CD14-positive monocyte (primary cell): ENCODE results near the gene MAP2. TPM values are rescaled to one million over a fixed set of nuclear protein-coding genes. Genes with fewer than 3 reads are reported as not detected.
A peak's percentile ranks its signal among the peaks of the same experiment; 100 is the strongest.

Experiments used
- DNase-seq, 3 donors: peaks; one replicate each; pipeline ENCODE4 v3.0.0-alpha.2; 2011 to 2022
- H2AFZ ChIP-seq: 2 replicates; pipeline ENCODE4 v1.6.0; 2012; ENCODE audit warnings: mild to moderate bottlenecking, low read depth, low read length, inconsistent platforms; ENCODE audit not compliant: insufficient read depth, poor library complexity, severe bottlenecking
- H3K27ac ChIP-seq, 2 donors: 1 replicate in 1 of 2; 2 replicates in 1 of 2; pipeline ENCODE4 v1.5.1; 2012 to 2013; ENCODE audit warnings: low read length in 2 of 2, control low read depth in 1 of 2, inconsistent platforms in 1 of 2, low read depth in 1 of 2, mild to moderate bottlenecking in 1 of 2
- H3K27me3 ChIP-seq, 2 donors: one replicate each; pipeline versions ENCODE4 v1.6.0 to v1.6.1; 2011 to 2013; ENCODE audit warnings: low read length in 2 of 2; ENCODE audit not compliant: control insufficient read depth in 2 of 2, insufficient read depth in 2 of 2
- H3K36me3 ChIP-seq, 2 donors: replicated peaks in 1 of 2; 1 replicate in 1 of 2; 2 replicates in 1 of 2; pipeline versions ENCODE4 v1.5.1 to v1.6.1; 2012 to 2013; ENCODE audit warnings: low read length in 2 of 2, control low read depth in 1 of 2, inconsistent platforms in 1 of 2, mild to moderate bottlenecking in 1 of 2; ENCODE audit not compliant: insufficient read depth in 2 of 2, control insufficient read depth in 1 of 2
- H3K4me1 ChIP-seq, 2 donors: 1 replicate in 1 of 2; 2 replicates in 1 of 2; pipeline versions ENCODE4 v1.5.1 to v1.6.1; 2012 to 2013; ENCODE audit warnings: low read length in 2 of 2, control low read depth in 1 of 2, inconsistent platforms in 1 of 2, mild to moderate bottlenecking in 1 of 2, moderate library complexity in 1 of 2; ENCODE audit not compliant: insufficient read depth in 2 of 2, control insufficient read depth in 1 of 2
- H3K4me2 ChIP-seq: replicated peaks from 2 replicates; pipeline ENCODE3; 2012; ENCODE audit warnings: low read length, moderate library complexity, mild to moderate bottlenecking; ENCODE audit not compliant: poor library complexity, severe bottlenecking; ENCODE audit errors: extremely low read depth
- H3K4me3 ChIP-seq, 3 experiments: fragments of 200-600 bp in 1 of 3; sonication (generic) in 1 of 3; replicated peaks in 1 of 3; 1 replicate in 2 of 3; 2 replicates in 1 of 3; pipeline ENCODE4 v1.5.1; 2011 to 2013; ENCODE audit warnings: low read length in 3 of 3, mild to moderate bottlenecking in 3 of 3, control low read depth in 2 of 3, low read depth in 2 of 3, inconsistent platforms in 1 of 3, moderate library complexity in 1 of 3
- H3K79me2 ChIP-seq: 2 replicates; pipeline ENCODE4 v1.6.0; 2012; ENCODE audit warnings: mild to moderate bottlenecking, control low read depth, inconsistent platforms, low read length, moderate library complexity; ENCODE audit not compliant: insufficient read depth
- H3K9ac ChIP-seq: 2 replicates; pipeline ENCODE4 v1.6.0; 2017; ENCODE audit warnings: low read length, mild to moderate bottlenecking; ENCODE audit not compliant: insufficient read depth, poor library complexity, severe bottlenecking
- H3K9me3 ChIP-seq, 2 donors: replicated peaks in 1 of 2; 1 replicate in 1 of 2; 2 replicates in 1 of 2; pipeline versions ENCODE4 v1.5.1 to v1.6.1; 2012 to 2013; ENCODE audit warnings: low read length in 2 of 2, control low read depth in 1 of 2; ENCODE audit not compliant: control insufficient read depth in 1 of 2, insufficient read depth in 1 of 2
- H4K20me1 ChIP-seq: 2 replicates; pipeline ENCODE4 v1.6.0; 2012; ENCODE audit warnings: mild to moderate bottlenecking, low read length, control low read depth, moderate library complexity; ENCODE audit not compliant: insufficient read depth
- H3K27ac Mint-ChIP-seq, 7 donors: one replicate each; pipeline ENCODE4 v1.8.0; 2020; ENCODE audit warnings: mild to moderate bottlenecking in 7 of 7, mixed read lengths in 7 of 7, moderate library complexity in 6 of 7, inconsistent platforms in 2 of 7
- H3K27me3 Mint-ChIP-seq, 3 donors: one replicate each; pipeline ENCODE4 v1.8.0; 2021 to 2022; ENCODE audit warnings: low read depth in 3 of 3, mild to moderate bottlenecking in 3 of 3, mixed read lengths in 3 of 3, moderate library complexity in 3 of 3, inconsistent platforms in 1 of 3
- H3K36me3 Mint-ChIP-seq, 2 donors: one replicate each; pipeline ENCODE4 v1.8.0; 2020; ENCODE audit warnings: mixed read lengths in 2 of 2, inconsistent platforms in 1 of 2, mild to moderate bottlenecking in 1 of 2
- H3K4me1 Mint-ChIP-seq: one replicate; pipeline ENCODE4 v1.8.0; 2020; ENCODE audit warnings: mild to moderate bottlenecking, mixed read lengths
- H3K4me3 Mint-ChIP-seq, 2 donors: one replicate each; pipeline ENCODE4 v1.8.0; 2020; ENCODE audit warnings: mild to moderate bottlenecking in 2 of 2, mixed read lengths in 2 of 2, moderate library complexity in 1 of 2
- H3K9me3 Mint-ChIP-seq, 7 donors: one replicate each; pipeline ENCODE4 v1.8.0; 2020 to 2022; ENCODE audit warnings: mixed read lengths in 7 of 7, mild to moderate bottlenecking in 6 of 7, moderate library complexity in 6 of 7, inconsistent platforms in 2 of 7
- WGBS: methylation state at CpG from one replicate; pipeline ENCODE4 v1.1.5; 2013; ENCODE audit warnings: missing lambda C conversion rate; ENCODE audit not compliant: insufficient coverage; 5-methylcytosine and 5-hydroxymethylcytosine counted together
- intact Hi-C, 2 donors: fragments of 100-400 bp; cut with micrococcal nuclease; formaldehyde crosslinking; loops; one replicate each; pipeline versions ENCODE4 v1.15.0 to v1.15.1; 2023
- polyA plus RNA-seq, 3 donors: library from polyadenylated mRNA; depleted of rRNA in 1 of 3; unstranded in 2 of 3; stranded (reverse) in 1 of 3; fragments of 300-500 nt in 2 of 3; fragments of >200 nt in 1 of 3; fragmentation: Illumina TruSeq in 2 of 3; gene quantifications; 1 replicate in 2 of 3; 2 replicates in 1 of 3; pipeline ENCODE4 v1.2.3, GENCODE V29; 2012 to 2021
- TF ChIP-seq, protein P1 (sequence below): fragments of 200-600 bp; IDR thresholded peaks from one replicate; pipeline ENCODE4 v1.8.0; 2022; ENCODE audit warnings: antibody characterized with exemption, mild to moderate bottlenecking

The MAP2 gene
- polyA plus RNA-seq, 3 donors: not detected

DNA sequence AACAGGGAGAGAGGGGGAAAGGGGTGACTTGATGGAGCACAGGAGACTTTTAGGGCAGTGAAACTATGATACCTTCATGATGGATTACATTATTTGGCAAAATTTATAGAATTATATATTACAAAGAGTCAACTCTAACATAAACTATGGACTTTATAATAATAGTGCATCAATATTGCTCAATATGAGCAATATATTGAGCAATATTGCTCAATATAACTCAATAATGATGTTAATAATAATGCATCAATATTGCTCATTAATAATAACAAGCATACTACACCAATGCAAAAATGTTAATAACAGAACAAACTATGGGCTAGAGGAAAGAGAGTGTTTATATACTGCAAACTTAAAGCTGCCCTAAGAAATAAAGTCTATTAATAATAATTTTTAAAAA is 344.7 kb downstream of the MAP2 start:
- Histone ChIP-seq H3K36me3 (no peaks in the 10 kb centered on the region), H3K79me2 (no peaks in the 10 kb centered on the region), H2AFZ (no peak overlapping the region), H4K20me1 (no peaks in the 10 kb centered on the region), H3K27ac (no peak overlapping the region), H3K4me1 (no peaks in the 10 kb centered on the region), H3K9ac (no peak overlapping the region), H3K4me3 (no peak overlapping the region), H3K4me2 (no peak overlapping the region), H3K9me3 (no peaks in the 10 kb centered on the region), H3K27me3 (peaks cover 27 to 31% of the 10 kb centered on the region in 2 donors)
- Mint-ChIP-seq H3K4me1 (peaks cover 3% of the 10 kb centered on the region), H3K27me3 (peaks cover 21 to 27% (median 27%) of the 10 kb centered on the region in 3 donors), H3K9me3 (peaks cover 0 to 4% (median 3%) of the 10 kb centered on the region in 7 donors), H3K36me3 (no peaks in the 10 kb centered on the region), H3K4me3 (no peak overlapping the region), H3K27ac (no peak overlapping the region)
- DNase-seq: no peak
- TF ChIP-seq, protein P1, sequence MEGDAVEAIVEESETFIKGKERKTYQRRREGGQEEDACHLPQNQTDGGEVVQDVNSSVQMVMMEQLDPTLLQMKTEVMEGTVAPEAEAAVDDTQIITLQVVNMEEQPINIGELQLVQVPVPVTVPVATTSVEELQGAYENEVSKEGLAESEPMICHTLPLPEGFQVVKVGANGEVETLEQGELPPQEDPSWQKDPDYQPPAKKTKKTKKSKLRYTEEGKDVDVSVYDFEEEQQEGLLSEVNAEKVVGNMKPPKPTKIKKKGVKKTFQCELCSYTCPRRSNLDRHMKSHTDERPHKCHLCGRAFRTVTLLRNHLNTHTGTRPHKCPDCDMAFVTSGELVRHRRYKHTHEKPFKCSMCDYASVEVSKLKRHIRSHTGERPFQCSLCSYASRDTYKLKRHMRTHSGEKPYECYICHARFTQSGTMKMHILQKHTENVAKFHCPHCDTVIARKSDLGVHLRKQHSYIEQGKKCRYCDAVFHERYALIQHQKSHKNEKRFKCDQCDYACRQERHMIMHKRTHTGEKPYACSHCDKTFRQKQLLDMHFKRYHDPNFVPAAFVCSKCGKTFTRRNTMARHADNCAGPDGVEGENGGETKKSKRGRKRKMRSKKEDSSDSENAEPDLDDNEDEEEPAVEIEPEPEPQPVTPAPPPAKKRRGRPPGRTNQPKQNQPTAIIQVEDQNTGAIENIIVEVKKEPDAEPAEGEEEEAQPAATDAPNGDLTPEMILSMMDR: no peak
- intact Hi-C loops: no loop called here

DNA sequence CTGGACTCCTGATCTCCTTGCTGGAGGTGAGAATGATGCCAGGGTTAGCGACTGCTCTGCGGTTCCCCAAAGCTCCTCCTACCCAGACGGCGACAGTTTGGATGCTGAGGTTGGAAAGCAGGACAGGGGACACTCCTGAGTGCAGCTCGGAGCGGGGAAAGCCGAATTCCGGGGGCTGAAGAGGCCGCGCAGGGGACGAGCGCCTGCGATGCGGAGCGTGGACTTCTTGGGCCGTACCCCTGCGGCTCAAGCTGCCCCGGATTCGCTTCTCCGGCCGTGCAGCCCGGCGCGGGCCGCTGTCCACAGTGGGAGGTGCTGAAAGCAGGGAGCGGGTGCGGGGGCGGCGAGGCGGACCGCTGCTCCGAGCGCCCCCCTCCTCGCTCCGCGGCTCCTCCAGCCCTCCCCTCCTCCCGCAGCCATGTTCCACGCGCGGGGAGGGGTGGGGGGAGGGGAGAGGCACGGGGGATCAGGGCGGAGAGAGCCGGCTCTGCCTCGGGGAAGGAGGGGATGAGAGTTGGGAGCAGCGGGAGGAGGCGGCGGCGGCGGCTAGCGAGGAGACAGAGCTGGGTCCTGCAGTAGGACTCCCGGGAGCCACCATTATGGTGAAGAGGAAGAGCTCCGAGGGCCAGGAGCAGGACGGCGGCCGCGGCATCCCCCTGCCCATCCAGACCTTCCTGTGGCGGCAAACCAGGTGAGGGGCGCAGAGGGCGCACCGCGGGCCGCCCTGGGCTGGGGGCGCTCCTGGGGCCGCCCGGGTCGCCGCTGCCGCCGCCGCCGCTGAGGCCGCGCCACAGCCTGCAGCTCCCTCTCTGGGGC is 347.8 kb downstream of the MAP2 start, which contains the start of gene UNC80:
TSS of gene UNC80 (plus strand) at position 359 of the 816 bp plus-strand sequence. CDS start at position 600, 241 bp downstream.
- no peak within 1 kb of the TSS for H2AFZ ChIP-seq
- no peak within 1 kb of the TSS for H3K27ac ChIP-seq
- H3K4me2 ChIP-seq: no peak within 1 kb of the TSS
- Mint-ChIP-seq H3K4me1 (peaks cover 3% of the 10 kb centered on the region), H3K27me3 (peaks cover 22 to 33% (median 28%) of the 10 kb centered on the region in 3 donors), H3K9me3 (peaks cover 0 to 4% (median 3%) of the 10 kb centered on the region in 7 donors), H3K36me3 (no peaks in the 10 kb centered on the region), H3K4me3 (peak within 1 kb of the TSS in 1 of 2 donors; percentile 83), H3K27ac (no peak within 1 kb of the TSS)
- H3K9ac ChIP-seq: no peak within 1 kb of the TSS
- H4K20me1 ChIP-seq: no peaks in the 10 kb centered on the region
- no peaks in the 10 kb centered on the region for H3K4me1 ChIP-seq
- peaks cover 29 to 33% of the 10 kb centered on the region in 2 donors for H3K27me3 ChIP-seq
- no peak within 1 kb of the TSS for H3K4me3 ChIP-seq
- H3K79me2 ChIP-seq: no peaks in the 10 kb centered on the region
- no peaks in the 10 kb centered on the region for H3K36me3 ChIP-seq
- intact Hi-C loops: no loop called here
- 3% methylated on average over 49 of the region's 73 CpGs for WGBS
- no peak for DNase-seq
- H3K9me3 ChIP-seq: no peaks in the 10 kb centered on the region
- TF ChIP-seq, protein P1: no peak
